DMS 273 (cell line): ENCODE measurements around the gene PARD3B.

ENCODE experiments used
- DNase-seq: peaks from one replicate; lab custom pipeline; 2025; ENCODE audit not compliant: unreplicated experiment; lab: John Stamatoyannopoulos, UW

Gene PARD3B

DNA sequence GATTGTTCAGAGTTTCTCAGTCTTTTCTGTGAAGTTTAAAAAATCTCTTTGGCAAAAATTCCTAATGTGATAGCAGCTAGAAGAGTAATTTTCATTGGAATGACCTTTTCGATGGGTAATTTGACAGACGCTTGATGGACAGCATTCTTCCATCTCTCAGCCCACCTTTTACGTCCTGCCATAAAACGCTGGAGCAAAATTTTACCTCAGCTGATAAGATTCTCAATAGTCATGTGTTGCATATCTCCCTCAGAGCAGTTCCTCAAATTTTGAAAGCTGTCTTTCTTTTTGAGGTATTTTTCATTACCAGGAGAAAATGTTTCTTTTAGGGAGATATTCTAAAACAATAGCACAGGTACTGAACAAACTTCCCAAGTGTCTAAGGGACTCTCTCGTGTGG lies 441.4 kb downstream of the PARD3B start:
- no peak for DNase-seq

- DNase-seq, result no peak
Measured at GRCh38 chr2:204988836-204989235, 443.6 kb downstream of the PARD3B start.

- DNase-seq, result no peak
Measured at GRCh38 chr2:204989877-204990276, 444.6 kb downstream of the PARD3B start.

DNA sequence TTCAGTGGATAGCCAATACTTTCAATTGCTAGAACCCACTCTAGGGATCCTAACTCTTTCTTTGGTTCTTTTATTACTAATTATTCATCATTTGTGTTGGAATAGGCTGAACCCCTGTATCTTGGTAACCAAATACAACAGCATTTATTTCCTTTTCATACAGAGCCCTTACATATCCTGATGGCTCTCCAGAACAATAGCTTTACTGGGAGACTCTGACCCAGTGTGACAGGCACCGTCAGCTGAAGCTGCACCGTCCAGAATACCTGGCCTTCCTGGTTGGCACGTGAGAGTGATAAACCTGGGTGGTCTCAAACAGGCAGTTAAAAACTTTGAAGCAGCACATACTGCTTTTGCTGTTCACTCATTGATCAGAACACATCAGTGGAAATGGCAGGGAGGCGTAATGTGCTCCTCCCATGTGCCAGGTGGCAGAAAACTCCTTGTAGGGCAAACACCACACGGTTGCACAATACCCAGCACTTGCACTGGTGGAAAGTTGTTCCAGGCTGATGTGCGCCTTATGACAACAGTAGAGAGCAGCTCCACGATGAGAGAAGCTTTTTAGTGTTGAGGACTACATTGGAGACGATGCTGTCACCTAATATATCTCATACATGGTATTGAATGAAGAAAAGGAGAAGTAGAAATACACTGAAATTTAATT lies 456.2 kb downstream of the PARD3B start:
- DNase-seq, result no peak

DNA sequence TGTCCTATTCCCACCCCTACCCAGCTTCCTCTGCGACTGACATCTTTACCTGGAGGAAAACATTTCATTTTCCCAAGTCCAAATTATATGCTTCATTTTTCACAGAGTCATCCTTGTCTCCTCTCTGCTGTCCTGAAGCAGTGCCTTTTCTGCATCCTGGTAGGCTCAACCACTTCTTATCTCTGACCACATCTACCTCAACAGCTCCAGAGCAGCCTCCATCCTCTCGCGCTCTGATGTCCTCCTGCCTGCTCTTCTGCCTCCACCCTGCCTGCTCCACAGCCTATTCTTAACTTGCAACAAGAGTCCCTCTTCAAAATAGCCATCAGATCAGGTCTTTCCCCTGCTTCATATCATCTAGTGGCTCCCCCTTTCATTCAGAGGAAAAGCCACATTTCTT lies 457.1 kb downstream of the PARD3B start:
- no peak for DNase-seq

DNA sequence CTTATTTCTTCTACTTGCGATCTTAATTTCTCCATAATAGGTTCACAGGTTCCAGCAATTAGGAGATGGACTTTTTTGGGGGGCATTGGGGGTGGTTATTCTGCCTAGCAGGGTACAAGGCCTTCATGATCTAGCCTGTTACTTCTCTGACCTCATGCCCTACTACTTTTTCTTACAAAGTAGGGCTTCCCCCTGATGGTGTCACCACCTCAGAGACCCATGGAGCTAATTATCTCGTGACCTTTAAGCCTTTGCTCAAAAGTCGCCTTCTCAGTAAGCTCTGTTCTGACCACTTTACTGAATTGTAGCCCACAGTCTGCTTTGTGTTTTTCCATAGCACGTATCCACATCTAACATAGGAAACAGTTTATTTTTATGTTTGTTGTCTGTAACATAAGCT lies 458.0 kb downstream of the PARD3B start:
- no peak for DNase-seq

- no peak for DNase-seq
Measured at GRCh38 chr2:205010196-205010595, 464.9 kb downstream of the PARD3B start.

- DNase-seq, result no peak
Measured at GRCh38 chr2:205011031-205011430, 465.8 kb downstream of the PARD3B start.

DNA sequence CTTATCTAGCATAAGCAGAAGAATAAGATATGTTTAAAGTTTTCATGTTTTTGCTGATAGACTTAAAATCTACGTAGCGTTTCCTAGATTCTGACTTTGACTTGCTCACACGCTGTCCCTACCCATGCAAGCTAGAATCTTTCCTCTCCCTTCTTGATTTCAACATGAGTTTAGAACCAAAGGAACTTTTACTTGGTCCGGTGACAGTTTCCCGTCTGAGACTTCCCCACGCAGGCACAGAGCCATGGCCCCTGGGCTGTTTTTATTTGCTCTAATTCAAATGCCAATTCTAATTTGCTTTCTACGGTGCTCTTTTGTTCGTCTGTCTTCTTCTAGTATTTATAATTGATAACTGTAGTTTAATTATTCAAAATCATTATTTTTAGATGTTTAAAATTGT lies 467.7 kb downstream of the PARD3B start:
- no peak for DNase-seq

DNA sequence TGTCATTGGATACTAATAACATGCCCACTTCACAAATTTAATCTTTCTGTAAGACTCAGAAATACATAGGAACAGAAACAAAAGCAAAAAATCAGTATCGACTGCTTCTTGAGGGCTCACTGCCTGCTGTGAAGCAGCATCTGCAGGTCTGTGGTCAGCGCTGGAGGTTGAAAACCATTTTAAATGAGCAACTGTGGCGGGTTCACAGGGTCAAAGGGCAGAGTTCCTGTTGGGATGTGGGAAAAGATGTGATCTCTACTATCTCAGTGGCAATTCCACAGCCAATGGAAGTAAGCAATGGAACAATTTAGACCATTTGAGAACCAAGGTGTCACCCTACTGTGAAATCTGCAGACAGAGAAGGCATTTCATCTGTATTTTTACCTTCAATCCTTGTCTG lies 468.3 kb downstream of the PARD3B start:
- no peak for DNase-seq

DNA sequence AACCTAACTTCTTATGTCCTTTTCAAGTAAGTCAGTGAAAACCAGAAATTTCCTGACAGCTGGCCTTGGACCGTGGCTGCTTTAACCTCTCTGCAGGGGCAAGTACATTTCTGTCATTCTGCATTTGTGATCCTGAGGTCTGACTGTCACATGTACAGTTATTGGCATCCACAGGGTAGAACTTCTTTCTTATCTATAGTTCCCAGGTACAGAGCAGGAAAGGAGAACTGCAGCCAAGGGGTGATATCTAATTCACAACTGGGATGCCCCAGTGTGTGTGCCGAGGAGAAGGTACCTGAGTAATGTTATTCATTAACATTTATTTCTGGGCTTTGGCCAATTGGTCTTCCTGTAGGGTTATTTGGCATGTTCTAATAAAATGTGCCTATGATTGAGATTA lies 468.9 kb downstream of the PARD3B start:
- no peak for DNase-seq

DNA sequence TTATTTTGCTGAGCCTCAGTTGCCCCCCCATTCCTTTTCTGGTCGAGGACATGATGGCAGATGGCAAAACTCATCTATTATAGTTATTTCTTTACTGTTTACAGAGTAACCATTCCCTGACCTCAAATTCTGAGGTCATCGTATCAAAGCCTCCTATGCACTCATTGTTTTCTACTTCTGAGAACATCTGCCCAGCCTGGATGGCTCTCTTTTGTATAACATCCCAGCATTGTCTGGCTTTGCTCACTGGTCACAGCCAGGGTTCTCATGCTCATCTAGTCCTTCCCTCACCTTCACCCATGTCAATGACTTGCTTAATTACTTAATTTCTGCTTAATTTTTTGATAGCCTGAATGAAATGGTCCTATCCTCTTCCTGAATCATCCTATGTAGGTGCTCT lies 472.1 kb downstream of the PARD3B start:
- DNase-seq, result peak; percentile 7

DNA sequence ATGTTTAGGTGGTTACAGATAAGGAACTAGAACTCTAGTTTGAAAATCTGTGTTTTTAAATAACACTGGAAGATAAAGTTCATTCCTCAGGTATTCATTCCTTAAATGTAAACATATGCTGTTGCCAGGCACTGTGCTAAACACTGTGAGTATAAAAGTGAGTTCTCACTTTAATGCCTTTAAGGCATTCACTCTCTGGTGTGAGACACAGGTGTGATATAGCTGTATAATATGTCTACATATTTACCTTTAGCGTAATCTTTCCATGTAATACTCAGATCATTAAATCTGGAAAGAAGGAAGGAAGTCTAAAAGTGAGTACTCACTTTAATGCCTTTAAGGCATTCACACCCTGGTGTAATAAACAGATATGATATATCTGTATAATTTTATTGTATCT lies 472.6 kb downstream of the PARD3B start:
- DNase-seq, result no peak

DNA sequence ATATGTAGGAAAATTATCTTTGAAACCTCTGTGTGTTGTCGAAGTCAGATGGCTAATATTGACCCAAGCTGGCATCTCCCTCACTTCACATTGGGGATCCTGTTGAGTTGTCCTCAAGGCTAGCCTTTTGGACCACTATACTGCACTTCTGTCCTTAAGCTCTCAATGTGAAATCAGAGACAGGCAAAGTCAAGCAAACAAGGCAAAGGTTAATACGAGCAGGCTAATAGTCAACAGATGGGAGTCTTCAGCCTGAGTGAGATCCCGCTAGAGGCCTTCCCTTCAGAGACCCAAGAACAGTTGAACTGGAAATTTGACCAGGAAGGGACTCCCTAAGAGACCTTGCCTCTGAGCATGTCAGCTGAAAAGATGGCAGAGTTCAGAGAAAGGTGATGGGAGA lies 475.4 kb downstream of the PARD3B start:
- DNase-seq, result peak; percentile 24

- DNase-seq, result peak; percentile 69
Measured at GRCh38 chr2:205022841-205023240, 477.6 kb downstream of the PARD3B start.

DNA sequence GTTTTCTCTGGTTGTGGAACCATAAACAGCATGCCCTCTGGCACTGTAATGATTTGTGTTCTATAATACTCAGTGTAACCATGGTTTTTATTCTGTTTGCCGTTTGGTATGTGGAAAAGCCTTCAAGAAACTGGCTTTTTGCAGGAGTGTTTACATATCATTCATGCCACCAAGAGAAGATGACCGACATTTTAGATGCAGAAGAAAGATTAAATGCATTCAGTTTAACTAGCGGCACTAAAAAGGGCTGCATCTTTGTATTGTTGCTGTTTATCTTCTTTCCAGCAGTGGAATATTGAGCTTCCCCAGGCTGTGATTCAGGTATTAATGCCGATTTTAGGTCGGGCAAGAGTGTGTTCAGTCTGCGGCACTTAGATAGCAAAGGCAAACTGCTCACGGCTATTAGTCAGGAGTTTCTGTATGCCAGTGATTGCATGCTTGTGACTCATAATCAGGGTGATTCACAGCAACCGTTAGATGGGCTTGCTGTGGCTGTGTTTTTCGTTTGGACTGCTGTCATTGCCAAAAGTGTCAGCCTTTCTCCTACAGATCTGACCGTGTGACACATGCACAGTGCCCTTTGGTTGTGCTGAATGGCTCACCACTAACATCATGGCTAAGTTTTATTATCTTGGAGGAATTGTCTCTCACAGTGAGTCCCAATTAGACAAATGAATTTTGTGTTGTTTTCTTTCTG lies 479.7 kb downstream of the PARD3B start:
- DNase-seq, result peak; percentile 44

GRCh38 chr2:205025580-205026240 lies 480.4 kb downstream of the PARD3B start:
- DNase-seq, result no peak

- no peak for DNase-seq
Measured at GRCh38 chr2:205030695-205031094, 485.4 kb downstream of the PARD3B start.

GRCh38 chr2:205032093-205032551 lies 486.8 kb downstream of the PARD3B start:
- DNase-seq, result no peak

- DNase-seq, result no peak
Measured at GRCh38 chr2:205033431-205033830, 488.2 kb downstream of the PARD3B start.

- no peak for DNase-seq
Measured at GRCh38 chr2:205034034-205034433, 488.8 kb downstream of the PARD3B start.

DNA sequence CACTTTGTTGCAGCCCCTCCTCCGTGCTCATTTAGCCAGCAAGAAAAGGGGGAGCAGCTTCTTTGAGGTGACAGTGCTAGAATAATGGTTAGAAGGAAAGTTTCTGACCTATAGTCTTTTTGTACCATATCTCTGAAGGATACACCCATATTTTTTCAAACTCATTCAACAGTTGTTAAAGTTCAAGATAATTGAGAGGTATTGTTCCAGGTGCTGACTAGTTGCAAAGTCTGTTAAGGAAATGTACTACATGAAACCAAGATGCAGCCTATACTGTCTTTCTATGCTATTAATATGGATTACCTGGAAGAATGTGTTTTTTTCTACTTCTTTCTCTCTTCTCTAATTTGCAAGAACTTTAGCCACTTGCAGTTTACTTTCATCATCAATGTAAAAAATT lies 495.0 kb downstream of the PARD3B start:
- DNase-seq, result no peak
